GM19324 (cell line): Measurements from ENCODE around the gene LRP6.
"Not testable (repeated sequence)": the region's sequence is repeated elsewhere in the genome, so short reads cannot be mapped to it uniquely, and the experiment has no call there.

Experiments used
- ATAC-seq: cut with Tn5 transposase; IDR thresholded peaks from one replicate; pipeline ENCODE4 v1.9.1; 2021; ENCODE audit warnings: mild to moderate bottlenecking, moderate library complexity; ENCODE audit not compliant: unreplicated experiment, low FRiP score

LRP6 gene

GRCh38 chr12:12266873-12267741 is at the start of gene LRP6:
TSS of gene LRP6 (minus strand) at chr12:12267044. CDS start at chr12:12266735, 309 bp downstream.
- ATAC-seq: peak; percentile 72

DNA sequence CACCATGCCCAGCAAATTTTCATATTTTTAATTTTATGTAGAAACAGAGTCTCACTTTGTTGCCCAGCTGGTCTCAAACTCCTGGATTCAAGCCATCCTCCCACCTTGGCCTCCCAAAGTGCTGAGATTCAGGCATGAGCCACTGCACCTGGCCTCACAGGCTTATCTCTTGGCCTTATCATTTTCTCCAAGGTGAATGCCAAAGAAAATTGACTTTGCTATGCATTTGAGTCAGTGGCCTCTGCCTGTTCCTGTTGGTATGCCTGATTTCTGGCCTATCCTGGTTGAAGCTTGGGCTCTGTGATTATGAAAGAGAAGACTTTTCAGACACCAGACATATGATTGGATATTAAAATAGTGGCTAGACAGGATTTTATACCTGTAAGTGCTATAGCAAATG is 49.0 kb upstream of the LRP6 start:
- ATAC-seq: no peak

GRCh38 chr12:12310695-12311094 is 43.9 kb upstream of the LRP6 start:
- not testable (repeated sequence) for ATAC-seq

DNA sequence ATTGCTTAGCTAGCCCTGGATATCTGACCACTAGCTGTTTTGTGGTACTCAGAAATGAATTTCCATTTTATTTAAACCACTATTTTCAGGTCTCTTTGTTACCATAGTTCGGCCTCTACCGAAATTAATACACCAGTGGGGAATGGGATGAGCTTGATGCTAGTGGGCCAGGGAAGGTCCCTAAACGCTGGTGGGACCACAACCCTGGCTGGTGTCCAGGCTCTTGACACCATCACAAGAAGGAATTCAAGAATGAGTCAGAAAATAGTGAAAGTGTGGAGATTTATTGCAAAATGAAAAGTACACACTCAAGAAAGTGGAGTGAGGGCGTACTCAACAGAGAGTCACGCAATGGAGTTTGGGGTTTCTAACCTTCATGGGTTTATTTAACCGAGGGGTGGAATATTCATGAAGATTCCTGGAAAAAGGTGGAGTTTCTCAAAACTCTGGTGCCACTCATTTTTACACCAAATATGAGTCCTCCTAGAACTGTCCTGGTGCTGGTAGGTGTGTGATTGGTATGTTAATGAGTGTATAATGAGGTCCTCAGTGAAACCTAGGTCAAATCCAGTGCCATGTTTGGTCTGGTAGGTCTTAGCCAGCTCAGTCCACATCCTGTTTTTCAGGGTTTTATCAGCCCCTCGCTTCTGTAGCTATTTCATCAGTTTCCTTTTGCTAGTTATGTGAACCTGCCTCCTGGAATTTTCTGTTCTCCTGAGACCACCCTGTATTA is 38.9 kb upstream of the LRP6 start:
- ATAC-seq: no peak

DNA sequence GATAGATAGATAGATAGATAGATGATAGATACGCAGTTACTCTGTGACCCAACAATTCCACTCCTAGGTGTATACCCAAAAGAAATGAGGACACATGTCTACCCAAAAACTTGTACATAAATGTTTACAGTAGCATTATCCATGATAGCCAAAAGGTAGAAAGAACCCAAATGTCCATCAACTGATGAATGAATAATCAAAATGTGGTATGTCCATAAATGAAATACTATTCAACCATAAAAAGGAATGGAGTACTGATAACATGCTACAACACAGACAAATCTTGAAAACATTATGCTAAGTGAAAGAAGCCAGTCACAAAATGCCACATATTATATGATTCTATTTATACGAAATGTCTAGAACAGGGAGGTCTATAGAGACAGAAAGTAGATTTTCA is 36.1 kb upstream of the LRP6 start:
- ATAC-seq: no peak

- no peak for ATAC-seq
Observed at GRCh38 chr12:12301122-12301521, 34.3 kb upstream of the LRP6 start.

DNA sequence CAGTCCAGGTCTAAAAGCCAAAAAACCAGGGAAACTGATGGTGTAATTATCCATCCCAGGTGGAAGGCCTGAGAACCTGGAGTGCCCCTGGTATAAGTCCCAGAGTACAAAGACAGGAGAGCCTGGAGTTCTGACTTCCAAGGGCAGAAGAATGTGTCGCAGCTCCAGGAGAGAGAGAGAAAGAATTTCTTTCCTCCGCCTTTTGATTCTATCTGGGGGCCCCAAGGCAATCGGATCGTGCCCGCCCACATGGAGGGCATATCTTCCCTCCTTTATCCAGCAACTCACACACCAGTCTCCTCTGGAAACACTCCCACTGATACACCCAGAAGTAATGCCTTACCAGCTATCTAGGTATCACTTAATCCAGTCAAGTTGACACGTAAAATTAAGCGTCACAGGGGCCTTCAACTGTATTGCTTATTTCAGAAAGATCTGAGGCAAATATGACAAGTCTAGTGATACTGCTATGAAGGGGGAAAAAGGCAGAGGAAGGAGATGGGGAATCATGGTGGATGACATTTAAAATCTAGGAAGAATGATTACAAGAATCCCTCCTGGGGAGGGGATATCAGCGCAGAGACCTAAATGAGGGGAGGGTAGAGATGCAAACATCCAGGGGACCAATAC is 30.5 kb upstream of the LRP6 start:
- ATAC-seq: no peak

- ATAC-seq: no peak
Observed at GRCh38 chr12:12294215-12295005, 27.6 kb upstream of the LRP6 start.

GRCh38 chr12:12290206-12290605 is 23.4 kb upstream of the LRP6 start:
- no peak for ATAC-seq

- no peak for ATAC-seq
Observed at GRCh38 chr12:12286441-12286840, 19.6 kb upstream of the LRP6 start.

GRCh38 chr12:12282761-12283425 is 16.0 kb upstream of the LRP6 start:
- no peak for ATAC-seq

GRCh38 chr12:12282202-12282601 is 15.4 kb upstream of the LRP6 start:
- no peak for ATAC-seq

DNA sequence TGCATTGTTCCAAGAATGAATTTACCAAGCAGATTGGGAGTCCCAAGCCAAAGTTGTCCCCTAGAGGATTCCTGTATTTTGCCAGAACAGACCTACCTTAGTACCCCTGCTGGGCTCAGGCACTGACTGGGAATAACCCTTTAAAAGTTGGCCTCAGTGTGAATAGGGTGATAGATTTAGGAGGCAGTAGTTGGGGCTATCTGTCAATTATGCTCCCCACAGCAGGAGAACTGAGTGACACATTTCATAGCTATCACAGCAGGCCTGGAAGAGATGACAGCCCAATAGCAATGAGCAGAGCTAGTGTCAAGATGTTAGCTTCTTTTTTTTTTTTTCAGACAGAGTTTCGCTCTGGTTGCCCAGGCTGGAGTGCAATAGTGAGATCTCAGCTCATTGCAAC is 14.3 kb upstream of the LRP6 start:
- ATAC-seq: no peak

- no peak for ATAC-seq
Observed at GRCh38 chr12:12278899-12279298, 12.1 kb upstream of the LRP6 start.

- no peak for ATAC-seq
Observed at GRCh38 chr12:12275874-12276273, 9.0 kb upstream of the LRP6 start.

GRCh38 chr12:12273291-12273957 is 6.6 kb upstream of the LRP6 start:
- no peak for ATAC-seq

- ATAC-seq: no peak
Observed at GRCh38 chr12:12272869-12273268, 6.0 kb upstream of the LRP6 start.

- ATAC-seq: no peak
Observed at GRCh38 chr12:12270226-12270625, 3.4 kb upstream of the LRP6 start.

GRCh38 chr12:12267742-12268200 is 927 bp upstream of the LRP6 start:
- no peak for ATAC-seq
